Measurements from ENCODE around the gene ISX. TPM values are rescaled to one million over a fixed set of nuclear protein-coding genes. Genes with fewer than 3 reads are reported as not detected.
"Not testable (repeated sequence)": the region's sequence is repeated elsewhere in the genome, so short reads cannot be mapped to it uniquely, and the experiment has no call there.

The ISX gene
- under 1 TPM in 1 of 3 donors, not detected in 2; 0.12 TPM for polyA plus RNA-seq

DNA sequence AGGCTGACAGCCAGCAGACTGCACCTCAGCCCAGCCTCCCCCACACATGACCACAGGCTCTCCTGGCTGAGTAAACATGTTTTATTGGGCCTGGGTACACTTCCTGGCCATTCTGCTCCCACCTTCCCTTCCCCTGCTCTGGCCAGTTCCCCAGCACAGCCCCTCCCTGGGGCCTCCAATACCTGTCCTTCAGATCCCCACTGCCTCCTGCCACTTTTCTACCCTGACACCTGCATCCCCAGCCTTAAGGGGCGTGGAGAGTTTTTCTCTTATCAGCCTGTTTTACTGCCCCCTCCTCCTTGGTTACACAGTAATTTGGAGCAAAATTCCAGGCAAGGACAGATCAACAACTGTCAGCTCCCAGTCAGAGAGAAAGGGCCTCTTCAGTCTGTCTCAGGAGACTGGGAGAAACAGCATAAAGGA is at the start of gene ISX:
Gene ISX, plus strand, starts transcription at position 363 of the 423 bp plus-strand sequence. CDS start 930 bp downstream, outside the sequence.
- 19 to 52% (median 28%) methylated on average over 1 of the region's 1 CpG for WGBS, 3 donors
- no peak within 1 kb of the TSS for H3K27ac ChIP-seq (ENCODE audit: low read depth, low read length)

DNA sequence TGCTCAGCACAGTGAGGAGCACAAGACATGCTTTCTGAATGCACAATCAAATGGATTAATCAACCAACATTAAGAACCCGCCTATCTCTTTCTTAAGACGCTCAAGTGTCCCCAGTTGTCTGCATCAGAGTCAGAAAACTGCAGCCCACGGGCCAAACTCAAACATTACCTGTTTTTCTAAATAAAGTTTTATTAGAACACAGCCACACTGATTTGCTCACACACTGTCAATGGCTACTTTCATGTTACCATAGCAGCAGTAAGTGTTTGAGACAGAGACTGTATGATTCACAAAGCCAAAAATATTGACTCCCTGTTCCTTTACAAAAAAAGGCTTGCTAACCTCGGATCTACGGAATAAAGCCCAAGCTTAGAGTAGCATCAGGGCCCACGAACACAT is 49.0 kb upstream of the ISX start:
- no peak overlapping the region for H3K27ac ChIP-seq (ENCODE audit: low read depth, low read length)
- 70 to 84% (median 80%) methylated on average over 6 of the region's 6 CpGs for WGBS, 3 donors

- H3K27ac ChIP-seq (ENCODE audit: low read depth, low read length) = no peak overlapping the region
- WGBS, 3 donors = 44 to 67% (median 61%) methylated on average over 2 of the region's 2 CpGs
These were observed 47.0 kb upstream of the ISX start for GRCh38 chr22:35018995-35019394.

GRCh38 chr22:35020517-35020916 is 45.4 kb upstream of the ISX start:
- 77 to 89% (median 89%) methylated on average over 2 of the region's 2 CpGs for WGBS, 3 donors
- H3K27ac ChIP-seq (ENCODE audit: low read depth, low read length) = no peak overlapping the region

- no peak overlapping the region for H3K27ac ChIP-seq (ENCODE audit: low read depth, low read length)
These were observed 44.8 kb upstream of the ISX start for GRCh38 chr22:35021161-35021560.

DNA sequence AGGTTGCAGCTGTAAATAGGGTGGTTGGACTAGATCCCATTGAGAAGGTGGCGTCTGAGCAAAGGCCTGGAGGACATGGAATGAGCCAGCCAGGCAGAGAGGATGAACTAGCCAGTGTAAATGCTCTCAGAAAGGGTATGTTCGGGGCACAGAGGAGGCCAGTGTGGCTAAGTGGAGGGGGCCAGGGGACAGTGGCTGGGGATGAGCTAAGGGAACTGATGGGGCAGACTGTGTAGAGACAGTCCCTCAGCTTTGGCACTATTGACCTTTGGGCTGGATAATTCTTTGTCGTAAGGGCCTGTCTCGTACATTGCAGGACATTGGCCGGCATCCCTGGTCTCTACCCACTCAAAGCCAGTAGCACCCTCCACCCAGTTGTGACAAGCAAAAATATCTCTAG is 43.7 kb upstream of the ISX start:
- H3K27ac ChIP-seq (ENCODE audit: low read depth, low read length) = no peak overlapping the region
- 78 to 85% (median 80%) methylated on average over 5 of the region's 5 CpGs for WGBS, 3 donors

More at GRCh38 chr22:35021161-35021560, 44.8 kb upstream of the ISX start:
- WGBS, 3 donors = 26 to 71% (median 56%) methylated on average over 7 of the region's 7 CpGs

GRCh38 chr22:35023692-35024363 is 42.1 kb upstream of the ISX start:
- no peak overlapping the region for H3K27ac ChIP-seq (ENCODE audit: low read depth, low read length)
- WGBS, 3 donors = 19 to 23% (median 22%) methylated on average over 25 of the region's 25 CpGs

- 26 to 35% (median 32%) methylated on average over 15 to 16 of the region's 16 CpGs for WGBS, 3 donors
- H3K27ac ChIP-seq (ENCODE audit: low read depth, low read length) = no peak overlapping the region
These were observed 41.6 kb upstream of the ISX start for GRCh38 chr22:35024364-35024692.

DNA sequence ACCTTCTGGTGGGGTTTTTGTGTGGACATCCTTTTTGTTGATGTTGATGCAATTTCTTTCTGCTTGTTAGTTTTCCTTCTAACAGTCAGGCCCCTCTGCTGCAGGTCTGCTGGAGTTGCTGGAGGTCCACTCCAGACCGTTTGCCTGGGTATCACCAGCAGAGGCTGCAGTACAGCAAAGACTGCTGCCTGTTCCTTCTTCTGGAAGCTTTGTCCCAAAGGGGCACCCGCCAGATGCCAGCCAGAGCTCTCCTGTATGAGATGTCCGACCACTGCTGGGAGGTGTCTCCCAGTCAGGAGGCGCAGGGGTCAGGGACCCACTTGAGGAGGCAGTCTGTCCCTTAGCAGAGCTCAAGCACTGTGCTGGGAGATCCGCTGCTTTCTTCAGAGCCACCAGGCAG is 35.8 kb upstream of the ISX start:
- WGBS, 3 donors = 70 to 85% (median 78%) methylated on average over 5 of the region's 5 CpGs
- H3K27ac ChIP-seq (ENCODE audit: low read depth, low read length) = not testable (repeated sequence)

DNA sequence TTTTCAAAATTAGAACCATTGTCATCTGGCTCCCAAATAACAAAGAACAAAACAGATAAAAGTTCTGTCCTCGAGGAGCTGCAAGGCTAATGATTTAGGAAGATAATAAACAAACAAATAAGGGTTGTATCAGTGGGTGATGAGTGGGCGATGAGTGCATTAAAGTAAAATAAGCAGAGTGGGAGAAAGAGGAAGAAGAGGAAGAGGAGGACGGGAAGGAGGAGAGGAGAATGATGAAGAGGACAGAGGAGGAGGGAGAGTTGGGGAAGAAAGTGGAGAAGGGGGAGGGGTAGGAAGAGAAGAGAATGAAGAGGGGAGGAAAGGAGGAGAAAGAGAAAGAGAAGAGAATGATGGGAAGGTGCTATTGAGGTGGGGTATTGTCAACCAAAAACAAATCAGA is 33.4 kb upstream of the ISX start:
- 48 to 51% (median 48%) methylated on average over 3 of the region's 3 CpGs for WGBS, 3 donors
- no peak overlapping the region for H3K27ac ChIP-seq (ENCODE audit: low read depth, low read length)

DNA sequence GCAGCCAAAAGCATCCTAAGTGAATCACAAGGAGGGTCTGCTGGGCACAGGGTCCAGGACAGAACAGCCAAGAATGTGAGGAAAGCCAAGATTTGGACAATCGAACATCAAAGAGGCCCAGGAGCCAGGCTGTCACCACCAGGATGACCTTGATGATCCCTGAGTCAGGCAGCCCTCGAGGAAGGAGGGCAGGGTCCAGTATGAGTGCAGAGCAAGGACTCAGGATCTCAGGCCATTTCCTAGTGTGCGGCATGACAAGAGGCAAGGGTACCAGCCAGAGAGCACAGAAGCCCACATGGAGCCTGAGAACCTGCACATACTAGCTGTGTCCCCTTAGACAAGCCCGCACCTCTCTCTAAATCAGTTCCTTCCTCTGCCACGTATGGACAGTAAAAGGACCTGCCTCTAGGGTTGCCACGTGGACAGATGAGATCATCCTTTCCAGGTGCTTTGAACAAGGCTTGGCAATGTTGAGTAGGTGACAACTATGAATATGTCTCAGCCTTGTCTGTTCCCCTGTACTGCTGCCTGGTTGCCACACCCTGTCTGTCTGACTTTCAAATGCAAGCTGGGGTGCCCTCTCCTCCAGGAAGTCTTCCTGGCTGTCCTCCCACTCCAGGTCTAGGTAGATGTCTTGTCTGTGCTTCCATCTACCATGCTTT is 32.2 kb upstream of the ISX start:
- no peak overlapping the region for H3K27ac ChIP-seq (ENCODE audit: low read depth, low read length)
- WGBS, 3 donors = 67 to 69% (median 68%) methylated on average over 6 of the region's 6 CpGs

GRCh38 chr22:35034963-35035362 is 31.0 kb upstream of the ISX start:
- WGBS, 3 donors = 37 to 47% (median 40%) methylated on average over 3 of the region's 3 CpGs
- H3K27ac ChIP-seq (ENCODE audit: low read depth, low read length) = no peak overlapping the region

- 53 to 65% (median 64%) methylated on average over 4 of the region's 4 CpGs for WGBS, 3 donors
These were observed 28.9 kb upstream of the ISX start for GRCh38 chr22:35037089-35037488.

GRCh38 chr22:35039625-35040024 is 26.3 kb upstream of the ISX start:
- H3K27ac ChIP-seq (ENCODE audit: low read depth, low read length) = no peak overlapping the region
- WGBS, 3 donors = 27 to 54% (median 49%) methylated on average over 10 of the region's 10 CpGs

More at GRCh38 chr22:35037089-35037488, 28.9 kb upstream of the ISX start:
- no peak overlapping the region for H3K27ac ChIP-seq (ENCODE audit: low read depth, low read length)

DNA sequence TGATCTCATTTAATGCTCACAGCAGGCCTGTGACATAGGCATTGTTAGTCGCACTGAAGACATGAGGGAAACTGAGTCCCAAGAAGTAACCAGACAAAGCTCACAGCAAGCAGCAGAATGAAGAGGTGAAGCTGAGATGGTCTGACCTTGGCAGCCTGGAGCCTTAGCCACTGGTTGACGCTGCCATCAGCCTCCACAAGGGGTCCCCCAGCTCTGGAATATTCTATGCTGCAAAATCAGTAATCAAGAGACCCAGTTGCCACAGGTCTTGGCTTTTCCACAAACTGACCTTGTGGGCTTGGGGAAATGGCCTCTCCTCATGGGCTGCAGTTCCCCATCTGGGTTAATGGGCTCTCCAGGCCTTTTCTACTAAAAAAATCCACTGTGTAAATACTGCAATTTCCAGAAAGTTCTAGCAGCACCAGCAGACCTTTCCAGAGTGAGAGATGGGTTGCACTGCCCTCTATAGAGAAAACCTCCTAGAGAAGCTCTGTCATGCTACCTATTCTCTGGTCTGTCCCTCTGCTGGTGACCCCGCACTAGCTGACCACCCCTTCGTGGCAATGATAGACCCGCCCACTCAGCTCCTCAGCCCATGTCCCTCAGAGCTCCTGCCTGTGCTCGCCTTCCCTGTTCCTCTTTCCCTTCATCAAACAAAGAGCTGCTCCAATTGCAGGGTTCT is 22.6 kb upstream of the ISX start:
- WGBS, 3 donors = 73 to 78% (median 75%) methylated on average over 6 of the region's 6 CpGs
- H3K27ac ChIP-seq (ENCODE audit: low read depth, low read length) = no peak overlapping the region

GRCh38 chr22:35043934-35044319 is 22.0 kb upstream of the ISX start:
- H3K27ac ChIP-seq (ENCODE audit: low read depth, low read length) = no peak overlapping the region
- 43 to 61% (median 44%) methylated on average over 2 of the region's 2 CpGs for WGBS, 3 donors

GRCh38 chr22:35044607-35045390 is 21.2 kb upstream of the ISX start:
- 77 to 81% (median 79%) methylated on average over 5 of the region's 5 CpGs for WGBS, 3 donors
- H3K27ac ChIP-seq (ENCODE audit: low read depth, low read length) = no peak overlapping the region

- H3K27ac ChIP-seq (ENCODE audit: low read depth, low read length) = no peak overlapping the region
- 39 to 75% (median 55%) methylated on average over 9 of the region's 9 CpGs for WGBS, 3 donors
These were observed 20.5 kb upstream of the ISX start for GRCh38 chr22:35045451-35045850.
